Lung (tissue), 16 donors: ENCODE data around the gene BRD2. TPM values are rescaled to one million over a fixed set of nuclear protein-coding genes. Genes with fewer than 3 reads are reported as not detected.

Experiments
- ATAC-seq: fragments of 200-7000 bp; cut with Tn5 transposase; one replicate; pipeline ENCODE4 v1.9.1; 2020; ENCODE audit warnings: moderate number of reproducible peaks; ENCODE audit not compliant: insufficient read depth, low FRiP score
- DNase-seq, 3 donors: peaks; one replicate each; pipeline ENCODE4 v3.0.0-alpha.2; 2013 to 2017
- H3K27ac ChIP-seq, 2 donors: one replicate each; pipeline ENCODE4 v1.5.1; 2013; ENCODE audit warnings: mild to moderate bottlenecking in 2 of 2, moderate library complexity in 2 of 2, control low read depth in 1 of 2, inconsistent platforms in 1 of 2, low read depth in 1 of 2, low read length in 1 of 2
- H3K27me3 ChIP-seq, 3 donors: one replicate each; pipeline ENCODE4 v1.5.1; 2013; ENCODE audit warnings: low read length in 2 of 3; ENCODE audit not compliant: control insufficient read depth in 3 of 3, insufficient read depth in 3 of 3
- H3K36me3 ChIP-seq, 4 donors: one replicate each; pipeline ENCODE4 v1.5.1; 2013; ENCODE audit warnings: low read length in 4 of 4, mild to moderate bottlenecking in 1 of 4, moderate library complexity in 1 of 4; ENCODE audit not compliant: control insufficient read depth in 4 of 4, insufficient read depth in 4 of 4
- H3K4me1 ChIP-seq, 5 donors: one replicate each; pipeline ENCODE4 v1.5.1; 2013; ENCODE audit warnings: low read length in 5 of 5, mild to moderate bottlenecking in 2 of 5, moderate library complexity in 1 of 5; ENCODE audit not compliant: control insufficient read depth in 5 of 5, insufficient read depth in 5 of 5
- H3K4me3 ChIP-seq: one replicate; pipeline ENCODE4 v1.5.1; 2013; ENCODE audit warnings: mild to moderate bottlenecking, control low read depth, moderate library complexity
- H3K9ac ChIP-seq, 2 donors: one replicate each; pipeline ENCODE4 v1.5.1; 2013; ENCODE audit warnings: low read length in 2 of 2, control low read depth in 1 of 2; ENCODE audit not compliant: insufficient read depth in 1 of 2
- H3K9me3 ChIP-seq, 4 donors: one replicate each; pipeline ENCODE4 v1.5.1; 2013; ENCODE audit warnings: low read length in 3 of 4, mild to moderate bottlenecking in 1 of 4, moderate library complexity in 1 of 4; ENCODE audit not compliant: control insufficient read depth in 4 of 4, insufficient read depth in 3 of 4
- CTCF ChIP-seq: IDR thresholded peaks from 2 replicates; pipeline ENCODE4 v1.5.1; 2012; ENCODE audit warnings: mild to moderate bottlenecking; ENCODE audit errors: control extremely low read depth, extremely low read depth
- WGBS, 2 donors: extraction: QIAGEN DNeasy Blood & Tissue Kit; methylation state at CpG; one replicate each; pipeline ENCODE4 v1.1.7; 2013; 5-methylcytosine and 5-hydroxymethylcytosine counted together
- long read RNA-seq, 5 donors: transcript quantifications; one replicate each; lab custom pipeline, GENCODE V29; 2026
- polyA plus RNA-seq, 2 donors: library from polyadenylated mRNA; stranded (reverse); fragments of 200-250 nt; gene quantifications; one replicate each; pipeline ENCODE4 v1.2.1, GENCODE V29; 2013
- total RNA-seq, 2 donors: library from RNA; depleted of rRNA in 1 of 2; stranded (reverse); fragments of >200 nt in 1 of 2; gene quantifications; one replicate each; pipeline ENCODE4 v1.2.1, GENCODE V29; 2014 to 2021
- donor health status: control.
- donor health status: control.
- donor health status: Bipolar disorder and iron deficiency.
- donor health status: healthy.
- donor health status: DM: yes; HTN: yes; CAD: no.

The BRD2 gene
- total RNA-seq (100 to 1,000 TPM; 178 TPM), polyA plus RNA-seq (100 to 1,000 TPM; 114 to 117 TPM)
- long read RNA-seq, donor 1, transcript BRD2-211 (3 exons, 759 nt), result major isoform, 25 of 188 reads
- long read RNA-seq, donor 1, transcript BRD2-209 (2 exons, 1,628 nt), result minor isoform, 13 of 188 reads
- long read RNA-seq, donor 1, partial matches to known transcripts, result 141 of 188 reads
- long read RNA-seq, donor 1, other reads (novel, unspliced or antisense), result 0 of 188 reads
- long read RNA-seq, donor 2, transcript BRD2-211 (3 exons, 759 nt), result major isoform, 9 of 63 reads
- long read RNA-seq, donor 2, transcript BRD2-219 (9 exons, 2,338 nt), result minor isoform, 6 of 63 reads
- long read RNA-seq, donor 2, partial matches to known transcripts, result 41 of 63 reads
- long read RNA-seq, donor 2, other reads (novel, unspliced or antisense), result 0 of 63 reads
- long read RNA-seq, donor 3, transcript BRD2-211 (3 exons, 759 nt), result major isoform, 25 of 89 reads
- long read RNA-seq, donor 3, transcript BRD2-219 (9 exons, 2,338 nt), result minor isoform, 5 of 89 reads
- long read RNA-seq, donor 3, partial matches to known transcripts, result 52 of 89 reads
- long read RNA-seq, donor 3, other reads (novel, unspliced or antisense), result 0 of 89 reads
- long read RNA-seq, donor 4, transcript BRD2-211 (3 exons, 759 nt), result major isoform, 16 of 101 reads
- long read RNA-seq, donor 4, transcript BRD2-209 (2 exons, 1,628 nt), result minor isoform, 6 of 101 reads
- long read RNA-seq, donor 4, transcript BRD2-207 (3 exons, 946 nt), result minor isoform, 6 of 101 reads
- long read RNA-seq, donor 4, partial matches to known transcripts, result 70 of 101 reads
- long read RNA-seq, donor 4, other reads (novel, unspliced or antisense), result 0 of 101 reads
- long read RNA-seq, donor 5, transcript BRD2-207 (3 exons, 946 nt), result minor isoform, 11 of 193 reads
- long read RNA-seq, donor 5, transcript BRD2-211 (3 exons, 759 nt), result major isoform, 44 of 193 reads
- long read RNA-seq, donor 5, transcript BRD2-219 (9 exons, 2,338 nt), result minor isoform, 8 of 193 reads
- long read RNA-seq, donor 5, partial matches to known transcripts, result 122 of 193 reads
- long read RNA-seq, donor 5, other reads (novel, unspliced or antisense), result 0 of 193 reads

GRCh38 chr6:32968093-32968866 lies at the start of gene BRD2:
BRD2 (plus strand) TSS chr6:32968594; CDS start chr6:32972899, 4,305 bp downstream.
- peak; percentile 43 for ATAC-seq
- no peaks in the 10 kb centered on the region for H3K9me3 ChIP-seq
- no peaks in the 10 kb centered on the region for H3K27me3 ChIP-seq
- DNase-seq, result peak; percentile 98 to 99 (median 99)
- peak within 1 kb of the TSS; percentile 98 to 99 for H3K27ac ChIP-seq
- TF ChIP-seq CTCF, result no peak
- peak within 1 kb of the TSS; percentile 84 for H3K4me3 ChIP-seq
- peaks cover 4 to 22% (median 9%) of the 10 kb centered on the region in 4 donors for H3K36me3 ChIP-seq
- WGBS, 2 donors, result 0 to 1% methylated on average over 62 of the region's 62 CpGs
- peaks cover 0 to 29% (median 6%) of the 10 kb centered on the region in 5 donors for H3K4me1 ChIP-seq
- peak within 1 kb of the TSS; percentile 95 to 96 for H3K9ac ChIP-seq

GRCh38 chr6:32920715-32921114 lies 47.7 kb upstream of the BRD2 start:
- no peaks in the 10 kb centered on the region for H3K9me3 ChIP-seq
- H3K4me3 ChIP-seq, result no peak overlapping the region
- no peak overlapping the region for H3K9ac ChIP-seq
- H3K27ac ChIP-seq, result no peak overlapping the region
- no peak for ATAC-seq
- 19 to 27% methylated on average over 2 of the region's 2 CpGs for WGBS, 2 donors
- DNase-seq, result no peak
- no peaks in the 10 kb centered on the region for H3K36me3 ChIP-seq
- no peaks in the 10 kb centered on the region for H3K4me1 ChIP-seq
- no peak for TF ChIP-seq CTCF
- H3K27me3 ChIP-seq, result peaks cover 0 to 7% (median 4%) of the 10 kb centered on the region in 3 donors

GRCh38 chr6:32922083-32922482 lies 46.3 kb upstream of the BRD2 start:
- H3K9ac ChIP-seq, result no peak overlapping the region
- ATAC-seq (no peak), DNase-seq (no peak)
- no peak for TF ChIP-seq CTCF
- no peaks in the 10 kb centered on the region for H3K36me3 ChIP-seq
- no peaks in the 10 kb centered on the region for H3K4me1 ChIP-seq
- H3K4me3 ChIP-seq, result no peak overlapping the region
- 95% methylated on average over 2 of the region's 2 CpGs for WGBS, 2 donors
- no peak overlapping the region for H3K27ac ChIP-seq
- H3K27me3 ChIP-seq, result peaks cover 0 to 4% (median 0%) of the 10 kb centered on the region in 3 donors
- H3K9me3 ChIP-seq, result no peaks in the 10 kb centered on the region
